ENCODE measurements around the gene COMT.

The COMT gene

GRCh38 chr22:19983741-19984140, 42.2 kb downstream of the COMT start (continued):
- TF ChIP-seq ZNF639 (tag by site-specific recombination; IDR thresholded peaks at IDR 0.05): no peak
- TF ChIP-seq ZNF394 (tag by site-specific recombination; IDR thresholded peaks at IDR 0.05; ENCODE audit: borderline replicate concordance): no peak
- no peak for TF ChIP-seq ZNF169 (tag by site-specific recombination; IDR thresholded peaks at IDR 0.05)
- TF ChIP-seq ZSCAN5A (tag by site-specific recombination; IDR thresholded peaks at IDR 0.05): no peak
- TF ChIP-seq ZNF645 (tag by site-specific recombination; IDR thresholded peaks at IDR 0.05): no peak
- peak; percentile 88 for TF ChIP-seq ZBTB48 (tag by site-specific recombination; IDR thresholded peaks at IDR 0.05)
- TF ChIP-seq ZNF18 (tag by site-specific recombination; IDR thresholded peaks at IDR 0.05): no peak
- TF ChIP-seq KLF9 (tag by site-specific recombination; IDR thresholded peaks at IDR 0.05; ENCODE audit: low read depth): no peak
- peak; percentile 71 for TF ChIP-seq ZNF16 (tag by site-specific recombination; IDR thresholded peaks at IDR 0.05; ENCODE audit: low read depth)
- TF ChIP-seq ZNF292 (tag by site-specific recombination; IDR thresholded peaks at IDR 0.05; ENCODE audit: borderline replicate concordance, low read depth): no peak
- TF ChIP-seq ZNF518A (tag by site-specific recombination; conservative IDR thresholded peaks at IDR 0.05; ENCODE audit: low read depth): no peak
- TF ChIP-seq ZFP3 (tag by site-specific recombination; IDR thresholded peaks at IDR 0.05; ENCODE audit: low read depth): no peak
- TF ChIP-seq ZBTB8A (tag by site-specific recombination; IDR thresholded peaks at IDR 0.05): 0 out of 2 replicates have a peak, but pooled peaks have one; percentile 2
- TF ChIP-seq ZNF488 (tag by site-specific recombination; IDR thresholded peaks at IDR 0.05): no peak
- TF ChIP-seq ZNF777 (tag by site-specific recombination; IDR thresholded peaks at IDR 0.05; ENCODE audit: borderline replicate concordance): no peak
- peak; percentile 84 for TF ChIP-seq ZNF660 (tag by site-specific recombination; IDR thresholded peaks at IDR 0.05)
- TF ChIP-seq ZNF571 (tag by site-specific recombination; IDR thresholded peaks at IDR 0.05): 0 out of 2 replicates have a peak, but pooled peaks have one; percentile 20
- peak; percentile 65 for TF ChIP-seq IKZF3 (tag by site-specific recombination; IDR thresholded peaks at IDR 0.05)
- TF ChIP-seq RBAK (tag by site-specific recombination; IDR thresholded peaks at IDR 0.05): no peak
- peak; percentile 78 for TF ChIP-seq ZBTB20 (tag by site-specific recombination; IDR thresholded peaks at IDR 0.05)
- TF ChIP-seq ZNF449 (tag by site-specific recombination; IDR thresholded peaks at IDR 0.05): no peak
- TF ChIP-seq ZNF501 (tag by site-specific recombination; IDR thresholded peaks at IDR 0.05): no peak
- no peak for TF ChIP-seq ZNF211 (tag by site-specific recombination; IDR thresholded peaks at IDR 0.05; ENCODE audit: low read depth)
- TF ChIP-seq GLIS1 (tag by site-specific recombination; IDR thresholded peaks at IDR 0.05): no peak
- TF ChIP-seq GLI4 (tag by site-specific recombination; IDR thresholded peaks at IDR 0.05): no peak
- TF ChIP-seq ZBTB7A (tag by site-specific recombination; IDR thresholded peaks at IDR 0.05; ENCODE audit: low read depth): no peak
- no peak for TF ChIP-seq TCF7L2 (IDR thresholded peaks at IDR 0.05; ENCODE audit: borderline replicate concordance, low read depth, low read length)
- TF ChIP-seq ZNF184 (tag by site-specific recombination; IDR thresholded peaks at IDR 0.05): 0 out of 2 replicates have a peak, but pooled peaks have one; percentile 45
